Immature natural killer cell (primary cell): ENCODE measurements around the gene HP1BP3. TPM values are rescaled to one million over a fixed set of nuclear protein-coding genes. Genes with fewer than 3 reads are reported as not detected.
"Not testable (repeated sequence)": the region's sequence is repeated elsewhere in the genome, so short reads cannot be mapped to it uniquely, and the experiment has no call there.

ENCODE experiments used
- DNase-seq, 3 donors: peaks; one replicate each; pipeline ENCODE4 v3.0.0; 2022; ENCODE audit warnings: mixed read lengths in 1 of 3
- H3K27ac Mint-ChIP-seq, 6 donors: one replicate each; pipeline ENCODE4 v1.8.0; 2020; ENCODE audit warnings: mixed read lengths in 6 of 6, mild to moderate bottlenecking in 5 of 6, inconsistent platforms in 4 of 6, moderate library complexity in 3 of 6
- H3K27me3 Mint-ChIP-seq, 3 donors: one replicate each; pipeline ENCODE4 v1.8.0; 2020 to 2021; ENCODE audit warnings: low read depth in 3 of 3, mild to moderate bottlenecking in 3 of 3, mixed read lengths in 3 of 3, moderate library complexity in 3 of 3, inconsistent platforms in 1 of 3
- H3K36me3 Mint-ChIP-seq, 3 donors: one replicate each; pipeline ENCODE4 v1.8.0; 2020; ENCODE audit warnings: mixed read lengths in 3 of 3, inconsistent platforms in 2 of 3, mild to moderate bottlenecking in 2 of 3
- H3K4me1 Mint-ChIP-seq, 2 donors: one replicate each; pipeline ENCODE4 v1.8.0; 2020; ENCODE audit warnings: inconsistent platforms in 2 of 2, mild to moderate bottlenecking in 2 of 2, mixed read lengths in 2 of 2, moderate library complexity in 1 of 2
- H3K4me3 Mint-ChIP-seq, 5 donors: one replicate each; pipeline ENCODE4 v1.8.0; 2020; ENCODE audit warnings: mild to moderate bottlenecking in 5 of 5, mixed read lengths in 5 of 5, inconsistent platforms in 3 of 5, moderate library complexity in 3 of 5
- H3K9me3 Mint-ChIP-seq, 6 donors: one replicate each; pipeline ENCODE4 v1.8.0; 2020; ENCODE audit warnings: mild to moderate bottlenecking in 6 of 6, mixed read lengths in 6 of 6, inconsistent platforms in 4 of 6, moderate library complexity in 3 of 6
- polyA plus RNA-seq, 3 donors: library from polyadenylated mRNA; unstranded; fragments of 300-500 nt; fragmentation: Illumina TruSeq; gene quantifications; one replicate each; pipeline ENCODE4 v1.2.3, GENCODE V29; 2021

Gene HP1BP3
- polyA plus RNA-seq, 3 donors from 2014 or later: 160 to 208 (median 178) TPM

GRCh38 chr1:20790785-20791184 lies 3.7 kb upstream of the HP1BP3 start:
- H3K4me1 Mint-ChIP-seq: peaks cover 14 to 17% of the 10 kb centered on the region in 2 donors
- no peak overlapping the region for H3K27ac Mint-ChIP-seq
- DNase-seq: no peak
- no peak overlapping the region for H3K4me3 Mint-ChIP-seq
- no peaks in the 10 kb centered on the region for H3K9me3 Mint-ChIP-seq
- H3K27me3 Mint-ChIP-seq: peaks cover 15 to 20% (median 16%) of the 10 kb centered on the region in 3 donors
- no peaks in the 10 kb centered on the region for H3K36me3 Mint-ChIP-seq

DNA sequence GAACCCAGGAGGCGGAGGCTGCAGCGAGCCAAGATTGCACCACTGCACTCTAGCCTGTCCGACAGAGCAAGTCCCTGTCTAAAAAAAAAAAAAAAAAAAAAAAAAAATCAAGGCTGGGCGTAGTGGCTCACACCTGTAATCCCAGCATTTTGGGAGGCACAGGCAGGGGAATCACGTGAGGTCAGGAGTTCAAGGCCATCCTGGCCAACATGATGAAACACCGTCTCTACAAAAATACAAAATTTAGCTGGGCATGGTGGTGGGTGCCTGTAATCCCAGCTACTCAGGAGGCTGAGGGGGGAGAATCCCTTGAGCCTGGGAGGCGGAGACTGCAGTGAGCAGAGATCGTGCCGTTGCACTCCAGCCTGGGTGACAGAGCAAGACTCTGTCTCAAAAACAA lies 2.5 kb upstream of the HP1BP3 start:
- H3K27me3 Mint-ChIP-seq: peaks cover 15 to 23% (median 19%) of the 10 kb centered on the region in 3 donors
- H3K4me1 Mint-ChIP-seq: peaks cover 26 to 29% of the 10 kb centered on the region in 2 donors
- not testable (repeated sequence) for H3K27ac Mint-ChIP-seq, DNase-seq, H3K4me3 Mint-ChIP-seq, H3K36me3 Mint-ChIP-seq, H3K9me3 Mint-ChIP-seq

- peaks cover 36 to 43% of the 10 kb centered on the region in 2 donors for H3K4me1 Mint-ChIP-seq
- H3K9me3 Mint-ChIP-seq: no peaks in the 10 kb centered on the region
- no peaks in the 10 kb centered on the region for H3K36me3 Mint-ChIP-seq
- DNase-seq: no peak
- H3K4me3 Mint-ChIP-seq: peak overlapping the region; percentile 95 to 99 (median 96)
- H3K27me3 Mint-ChIP-seq: peaks cover 15 to 23% (median 19%) of the 10 kb centered on the region in 3 donors
- peak overlapping the region; percentile 96 to 97 (median 96) for H3K27ac Mint-ChIP-seq
Observed at GRCh38 chr1:20787840-20788795, 1.0 kb upstream of the HP1BP3 start.

DNA sequence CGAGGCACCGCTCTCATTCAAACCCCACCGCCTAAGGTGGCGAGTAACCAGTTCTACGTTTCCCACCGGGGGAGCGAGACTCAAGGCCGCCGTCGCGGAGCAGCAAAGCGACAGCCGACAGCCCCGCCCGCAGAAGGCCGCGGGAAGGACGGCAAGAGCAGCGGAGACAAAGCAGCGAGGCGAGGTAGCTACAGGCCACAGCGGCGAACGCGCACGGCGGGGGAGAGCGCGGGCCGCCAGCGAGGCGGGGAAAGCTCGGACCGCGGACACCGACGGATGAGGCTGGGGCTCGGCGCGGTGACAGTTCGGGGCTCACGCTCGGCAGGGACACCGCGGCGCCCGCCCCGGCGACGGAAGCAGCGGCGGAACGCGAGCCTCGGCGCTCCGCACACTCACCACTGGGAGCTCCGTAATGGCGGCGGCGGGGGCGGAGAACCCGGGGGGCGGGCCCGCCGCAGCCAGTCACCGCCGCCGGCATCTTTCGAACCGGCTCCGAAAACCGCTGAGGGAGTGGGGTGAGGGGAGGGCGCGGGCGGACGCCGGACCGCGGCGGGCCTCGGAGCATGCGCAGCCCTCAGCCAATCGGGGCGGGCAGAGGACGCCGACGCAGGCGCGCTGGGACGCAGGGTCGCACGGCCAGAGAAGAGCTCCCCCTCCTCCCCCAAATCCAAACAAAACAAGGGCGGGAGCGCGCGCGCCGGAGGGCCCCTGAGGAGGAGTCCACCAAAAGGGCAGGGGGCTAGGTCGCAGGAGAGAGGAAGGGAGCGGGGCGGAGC lies 666 bp downstream of the HP1BP3 start:
- Mint-ChIP-seq H3K27me3 (peaks cover 15 to 23% (median 19%) of the 10 kb centered on the region in 3 donors), H3K4me1 (peaks cover 37 to 49% of the 10 kb centered on the region in 2 donors), H3K9me3 (no peaks in the 10 kb centered on the region), H3K36me3 (no peaks in the 10 kb centered on the region), H3K4me3 (peak overlapping the region; percentile 97 to 99 (median 99)), H3K27ac (peak overlapping the region; percentile 86 to 99 (median 96))
- DNase-seq: peak; percentile 96 to 97 (median 96)

- DNase-seq: no peak
- peaks cover 15 to 23% (median 19%) of the 10 kb centered on the region in 3 donors for H3K27me3 Mint-ChIP-seq
- peak overlapping the region; percentile 86 to 99 (median 96) for H3K27ac Mint-ChIP-seq
- peak overlapping the region; percentile 97 to 99 (median 99) for H3K4me3 Mint-ChIP-seq
- peaks cover 42 to 55% of the 10 kb centered on the region in 2 donors for H3K4me1 Mint-ChIP-seq
- no peaks in the 10 kb centered on the region for H3K36me3 Mint-ChIP-seq
- no peaks in the 10 kb centered on the region for H3K9me3 Mint-ChIP-seq
Observed at GRCh38 chr1:20785907-20786252, 1.2 kb downstream of the HP1BP3 start.

GRCh38 chr1:20775700-20776099 lies 11.4 kb downstream of the HP1BP3 start:
- no peak overlapping the region for H3K27ac Mint-ChIP-seq
- H3K36me3 Mint-ChIP-seq: peaks cover 16 to 36% (median 26%) of the 10 kb centered on the region in 3 donors
- no peak for DNase-seq
- no peaks in the 10 kb centered on the region for H3K27me3 Mint-ChIP-seq
- peaks cover 16 to 39% of the 10 kb centered on the region in 2 donors for H3K4me1 Mint-ChIP-seq
- no peaks in the 10 kb centered on the region for H3K9me3 Mint-ChIP-seq
- H3K4me3 Mint-ChIP-seq: no peak overlapping the region

GRCh38 chr1:20771780-20772179 lies 15.3 kb downstream of the HP1BP3 start:
- H3K27ac Mint-ChIP-seq: no peak overlapping the region
- H3K9me3 Mint-ChIP-seq: no peaks in the 10 kb centered on the region
- H3K4me3 Mint-ChIP-seq: no peak overlapping the region
- H3K27me3 Mint-ChIP-seq: peaks cover 0 to under 1% (median 0%) of the 10 kb centered on the region in 3 donors
- peaks cover 17 to 39% (median 26%) of the 10 kb centered on the region in 3 donors for H3K36me3 Mint-ChIP-seq
- no peak for DNase-seq
- H3K4me1 Mint-ChIP-seq: peaks cover 1 to 9% of the 10 kb centered on the region in 2 donors

- no peak overlapping the region for H3K4me3 Mint-ChIP-seq
- no peaks in the 10 kb centered on the region for H3K9me3 Mint-ChIP-seq
- peaks cover 14 to 37% (median 17%) of the 10 kb centered on the region in 3 donors for H3K36me3 Mint-ChIP-seq
- H3K4me1 Mint-ChIP-seq: peaks cover 0 to 1% of the 10 kb centered on the region in 2 donors
- H3K27me3 Mint-ChIP-seq: peaks cover 0 to 3% (median 0%) of the 10 kb centered on the region in 3 donors
- no peak overlapping the region for H3K27ac Mint-ChIP-seq
- DNase-seq: no peak
Observed at GRCh38 chr1:20770314-20771087, 16.6 kb downstream of the HP1BP3 start.

GRCh38 chr1:20767271-20767670 lies 19.8 kb downstream of the HP1BP3 start:
- H3K27me3 Mint-ChIP-seq: peaks cover 0 to 9% (median 0%) of the 10 kb centered on the region in 3 donors
- no peak for DNase-seq
- H3K9me3 Mint-ChIP-seq: no peaks in the 10 kb centered on the region
- H3K36me3 Mint-ChIP-seq: peaks cover 19 to 44% (median 21%) of the 10 kb centered on the region in 3 donors
- H3K4me3 Mint-ChIP-seq: no peak overlapping the region
- peaks cover 0 to 5% of the 10 kb centered on the region in 2 donors for H3K4me1 Mint-ChIP-seq
- no peak overlapping the region for H3K27ac Mint-ChIP-seq

- peaks cover under 1 to 11% (median 4%) of the 10 kb centered on the region in 3 donors for H3K27me3 Mint-ChIP-seq
- H3K9me3 Mint-ChIP-seq: no peaks in the 10 kb centered on the region
- H3K4me3 Mint-ChIP-seq: no peak overlapping the region
- H3K27ac Mint-ChIP-seq: no peak overlapping the region
- DNase-seq: no peak
- peaks cover 28 to 48% (median 32%) of the 10 kb centered on the region in 3 donors for H3K36me3 Mint-ChIP-seq
- peaks cover 0 to 5% of the 10 kb centered on the region in 2 donors for H3K4me1 Mint-ChIP-seq
Observed at GRCh38 chr1:20763417-20763816, 23.7 kb downstream of the HP1BP3 start.

- DNase-seq: no peak
- H3K27me3 Mint-ChIP-seq: peaks cover 2 to 8% (median 4%) of the 10 kb centered on the region in 3 donors
- no peaks in the 10 kb centered on the region for H3K9me3 Mint-ChIP-seq
- H3K27ac Mint-ChIP-seq: no peak overlapping the region
- no peak overlapping the region for H3K4me3 Mint-ChIP-seq
- peaks cover 0 to 5% of the 10 kb centered on the region in 2 donors for H3K4me1 Mint-ChIP-seq
- H3K36me3 Mint-ChIP-seq: peaks cover 31 to 53% (median 33%) of the 10 kb centered on the region in 3 donors
Observed at GRCh38 chr1:20760322-20760721, 26.8 kb downstream of the HP1BP3 start.

GRCh38 chr1:20753589-20753988 lies 33.5 kb downstream of the HP1BP3 start:
- Mint-ChIP-seq H3K4me1 (peaks cover 8 to 12% of the 10 kb centered on the region in 2 donors), H3K4me3 (no peak overlapping the region), H3K27me3 (peaks cover 0 to 2% (median 0%) of the 10 kb centered on the region in 3 donors), H3K36me3 (peaks cover 15 to 25% (median 16%) of the 10 kb centered on the region in 3 donors), H3K9me3 (no peaks in the 10 kb centered on the region), H3K27ac (peak overlapping the region in 3 of 6 donors; percentile 4 to 43 (median 35))
- DNase-seq: no peak

DNA sequence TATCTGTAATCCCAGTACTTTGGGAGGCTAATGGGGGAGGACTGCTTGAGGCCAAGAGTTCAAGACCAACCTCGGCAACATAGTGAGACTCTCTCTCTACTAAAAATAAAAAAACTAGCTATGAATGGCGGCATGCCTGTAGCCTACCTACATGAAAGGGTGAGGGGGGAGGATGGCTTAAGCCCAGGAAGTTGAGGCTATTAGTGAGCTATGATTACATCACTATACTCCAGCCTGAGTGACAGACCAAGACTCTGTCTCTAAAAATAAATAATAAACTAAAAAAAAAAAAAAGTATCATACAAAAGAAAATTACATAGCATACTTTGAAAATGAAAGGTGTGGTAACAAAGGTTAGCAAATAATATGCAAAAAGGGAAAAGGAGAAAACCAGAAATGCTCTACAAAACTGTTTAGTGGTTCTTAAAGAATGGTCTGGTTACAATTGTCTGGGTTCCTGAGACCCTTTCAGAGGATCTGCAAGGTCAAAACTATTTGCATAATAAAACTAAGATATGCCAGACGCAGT lies 35.6 kb downstream of the HP1BP3 start:
- Mint-ChIP-seq H3K27ac (no peak overlapping the region), H3K36me3 (peaks cover 15 to 26% (median 26%) of the 10 kb centered on the region in 3 donors), H3K4me1 (peaks cover 8 to 12% of the 10 kb centered on the region in 2 donors), H3K9me3 (no peaks in the 10 kb centered on the region), H3K27me3 (no peaks in the 10 kb centered on the region), H3K4me3 (no peak overlapping the region)
- no peak for DNase-seq
